SH-SY5Y (cell line): ENCODE data around the gene RBFOX1.

ENCODE experiments used
- GATA2 ChIP-seq: IDR thresholded peaks from 2 replicates; pipeline ENCODE4 v1.6.1; 2011; ENCODE audit warnings: mild to moderate bottlenecking, low read depth, low read length
- GATA3 ChIP-seq: IDR thresholded peaks from 2 replicates; pipeline ENCODE4 v1.6.1; 2011; ENCODE audit warnings: low read depth, mild to moderate bottlenecking, low read length, moderate library complexity

RBFOX1 gene

DNA sequence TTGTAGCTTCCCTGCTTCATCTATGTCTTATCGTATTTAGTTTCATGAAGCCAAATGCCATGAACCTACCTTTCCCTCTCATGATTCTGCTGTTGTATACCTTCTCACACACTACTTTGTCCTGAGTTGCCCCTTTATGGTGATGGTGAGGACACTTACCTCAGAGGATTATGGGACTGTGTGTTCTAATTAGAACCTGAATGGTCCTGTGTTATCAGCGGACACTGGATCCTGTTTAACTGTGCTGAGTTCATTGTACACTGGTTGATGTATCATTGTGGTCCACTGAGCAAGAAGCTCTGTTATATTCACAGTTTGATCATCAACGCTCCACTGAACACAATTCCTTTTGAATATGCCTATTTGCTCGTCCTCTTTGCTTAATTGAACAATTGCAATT lies 343.0 kb downstream of the RBFOX1 start:
- TF ChIP-seq GATA3 (no peak), GATA2 (no peak)

DNA sequence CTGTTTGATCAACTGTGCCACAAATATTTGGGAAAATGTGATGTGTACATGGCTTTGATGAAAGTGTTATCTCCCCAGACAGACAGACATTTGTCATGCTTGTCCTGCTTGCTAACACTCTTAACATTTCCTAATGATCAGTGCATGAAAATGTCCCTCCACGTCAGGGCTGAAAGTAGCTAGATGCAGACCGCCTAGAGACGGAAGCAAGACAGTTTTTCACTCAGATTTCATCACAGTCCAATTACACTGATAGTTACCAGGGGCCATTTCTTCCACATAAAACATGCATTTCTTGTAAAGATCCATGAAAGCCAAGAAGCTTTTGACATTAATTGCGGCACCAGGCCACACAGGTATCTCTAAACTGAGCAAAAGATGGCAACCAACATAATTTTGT lies 347.7 kb downstream of the RBFOX1 start:
- no peak for TF ChIP-seq GATA2
- no peak for TF ChIP-seq GATA3

DNA sequence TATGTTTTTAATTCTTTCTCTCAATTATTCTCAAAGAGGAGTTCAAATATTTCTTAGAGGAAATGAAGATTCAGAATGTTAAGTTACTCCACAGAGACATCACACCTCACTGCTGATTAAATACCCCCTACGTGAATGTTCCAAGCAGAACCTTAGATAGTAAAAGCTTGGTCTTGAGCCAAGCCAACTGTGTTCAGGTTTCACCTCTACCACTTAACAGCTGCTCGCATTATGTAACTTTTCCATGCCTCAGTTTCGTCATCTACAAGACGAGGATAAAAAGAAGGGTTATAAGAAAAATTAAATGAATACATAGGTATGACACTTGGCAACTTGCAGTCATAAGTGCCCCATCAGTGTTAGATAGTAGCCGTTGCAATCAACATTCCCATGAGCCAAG lies 356.2 kb downstream of the RBFOX1 start:
- no peak for TF ChIP-seq GATA3
- no peak for TF ChIP-seq GATA2

DNA sequence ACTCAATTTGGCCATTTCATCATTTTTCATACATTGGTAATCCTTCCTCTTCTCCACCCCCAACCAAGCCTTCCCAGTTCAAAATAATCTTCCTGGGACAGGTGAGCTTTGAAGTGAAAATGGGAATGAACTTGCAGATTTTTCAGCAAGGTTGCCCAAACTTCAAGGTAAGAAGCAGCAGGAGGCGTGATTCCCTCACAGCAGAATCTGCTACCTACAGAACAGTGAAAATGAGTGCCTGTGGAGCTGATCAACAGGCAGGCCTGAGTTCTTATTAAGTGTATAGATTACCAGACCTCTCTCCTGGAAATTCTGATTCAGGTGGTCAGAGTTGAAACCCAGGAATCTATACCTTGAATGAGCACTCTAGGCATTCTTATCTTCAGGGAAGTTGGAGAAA lies 356.6 kb downstream of the RBFOX1 start:
- TF ChIP-seq GATA2 (no peak), GATA3 (no peak)

DNA sequence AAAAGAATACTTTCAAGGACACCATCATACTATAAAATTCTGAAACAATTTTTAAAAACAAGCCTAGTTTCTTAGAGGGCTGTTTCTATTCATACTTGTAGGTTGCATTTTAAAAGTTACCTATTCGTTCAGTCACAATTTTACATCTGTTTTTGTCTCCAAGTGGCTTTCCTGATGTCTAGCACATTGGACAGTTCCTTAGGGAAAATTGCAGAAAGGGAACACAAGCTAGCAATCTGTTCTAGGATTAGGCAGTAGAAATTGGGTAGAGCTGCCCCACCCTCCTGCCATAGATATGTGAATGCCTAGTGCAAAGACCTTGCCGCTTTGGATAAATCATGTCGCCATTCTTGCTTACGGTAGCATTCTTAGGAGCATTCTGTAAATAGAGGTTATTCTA lies 358.9 kb downstream of the RBFOX1 start:
- TF ChIP-seq GATA3 (no peak), GATA2 (no peak)

DNA sequence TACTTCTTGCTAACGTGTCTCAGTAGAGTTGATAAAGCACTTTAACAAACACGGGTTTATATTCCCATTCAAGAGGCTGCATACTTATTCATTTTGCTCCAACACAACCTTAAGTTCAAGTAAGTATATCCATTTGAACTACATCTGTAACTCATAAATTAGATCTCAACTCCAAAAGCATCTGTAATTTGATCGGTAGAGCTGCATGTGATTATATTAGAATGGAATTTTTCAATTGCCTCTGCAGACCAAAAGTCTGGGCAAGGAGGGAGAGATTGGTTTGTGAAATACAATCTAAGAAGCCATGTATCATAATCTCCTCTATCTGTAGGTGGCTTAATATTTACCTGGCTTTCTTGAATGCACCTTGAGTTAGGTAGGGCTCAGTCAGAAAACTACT lies 371.0 kb downstream of the RBFOX1 start:
- TF ChIP-seq GATA2, result no peak
- no peak for TF ChIP-seq GATA3

DNA sequence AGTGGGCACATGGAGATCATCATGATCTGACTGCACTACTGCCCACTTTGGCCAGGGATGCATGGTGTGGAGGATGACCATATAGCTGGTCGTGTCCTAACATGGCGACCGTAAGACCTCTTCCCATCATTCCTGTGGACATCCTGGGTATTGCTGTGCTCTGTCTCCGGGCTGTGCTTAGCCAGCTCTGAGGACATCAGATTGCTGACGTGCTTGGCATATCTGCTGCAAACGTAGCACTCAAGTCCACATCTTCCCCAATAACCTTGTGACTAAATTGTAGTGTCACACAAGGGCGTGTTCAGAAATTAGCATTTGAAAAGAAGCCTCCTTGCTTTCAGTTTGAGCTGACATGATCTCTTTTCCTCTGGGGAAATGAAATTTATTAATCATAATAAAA lies 373.2 kb downstream of the RBFOX1 start:
- no peak for TF ChIP-seq GATA3
- TF ChIP-seq GATA2, result no peak

DNA sequence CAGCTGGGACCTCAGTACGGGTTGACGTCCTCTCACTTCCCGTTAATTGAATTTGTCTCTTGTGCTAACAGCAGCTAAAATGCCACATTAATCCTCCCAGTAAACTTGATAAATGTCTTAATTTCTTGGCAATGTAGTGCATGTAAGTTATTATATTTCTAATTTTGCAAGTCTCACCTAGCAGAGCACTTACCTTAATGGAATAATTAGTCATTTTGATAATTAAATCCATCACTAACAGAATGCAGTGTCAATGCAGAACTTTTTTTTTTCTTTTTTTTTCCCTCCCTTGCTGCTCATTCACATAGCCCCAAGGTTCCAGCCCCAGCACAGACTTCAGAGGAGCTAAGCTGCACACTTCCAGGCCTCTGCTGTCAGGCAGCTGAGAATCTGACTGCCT lies 376.5 kb downstream of the RBFOX1 start:
- TF ChIP-seq GATA3 (no peak), GATA2 (no peak)

DNA sequence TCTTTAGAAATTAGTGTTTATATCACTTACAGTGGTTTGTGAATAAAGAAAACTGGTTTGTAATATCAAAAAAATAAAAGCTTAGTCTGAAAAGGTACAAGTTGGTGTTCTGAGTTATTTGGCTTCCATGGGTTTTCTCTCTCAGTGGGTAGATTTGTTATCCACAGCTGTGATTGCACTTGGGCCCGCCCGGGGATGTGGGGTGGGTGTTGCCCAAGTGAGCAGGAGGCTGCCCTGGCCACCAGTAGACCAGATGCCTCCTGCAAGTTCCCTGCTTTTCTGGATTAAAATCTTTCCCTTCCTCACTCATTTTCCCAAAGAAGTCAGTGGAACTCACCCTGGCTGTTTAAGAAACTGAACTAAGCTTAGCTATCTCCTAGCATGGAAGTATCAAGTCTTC lies 380.6 kb downstream of the RBFOX1 start:
- no peak for TF ChIP-seq GATA2
- no peak for TF ChIP-seq GATA3

DNA sequence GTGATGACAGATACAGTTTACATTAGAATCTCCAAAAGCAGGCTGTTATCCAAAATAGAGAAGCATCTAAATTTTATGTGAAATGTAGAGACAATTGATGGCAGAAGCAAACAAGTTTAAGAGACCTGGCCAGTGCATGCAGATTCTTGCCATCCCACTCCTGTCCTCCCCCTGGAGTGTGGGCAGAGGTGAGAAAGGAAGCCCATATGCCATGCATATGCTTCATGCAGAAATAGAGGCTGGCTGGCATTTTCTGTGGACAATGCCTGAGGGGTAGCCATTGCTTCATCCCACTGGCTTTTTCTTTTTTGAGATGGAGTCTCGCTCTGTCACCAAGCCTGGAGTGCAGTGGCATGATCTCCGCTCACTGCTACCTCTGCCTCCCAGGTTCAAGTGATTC lies 382.1 kb downstream of the RBFOX1 start:
- no peak for TF ChIP-seq GATA2
- no peak for TF ChIP-seq GATA3

DNA sequence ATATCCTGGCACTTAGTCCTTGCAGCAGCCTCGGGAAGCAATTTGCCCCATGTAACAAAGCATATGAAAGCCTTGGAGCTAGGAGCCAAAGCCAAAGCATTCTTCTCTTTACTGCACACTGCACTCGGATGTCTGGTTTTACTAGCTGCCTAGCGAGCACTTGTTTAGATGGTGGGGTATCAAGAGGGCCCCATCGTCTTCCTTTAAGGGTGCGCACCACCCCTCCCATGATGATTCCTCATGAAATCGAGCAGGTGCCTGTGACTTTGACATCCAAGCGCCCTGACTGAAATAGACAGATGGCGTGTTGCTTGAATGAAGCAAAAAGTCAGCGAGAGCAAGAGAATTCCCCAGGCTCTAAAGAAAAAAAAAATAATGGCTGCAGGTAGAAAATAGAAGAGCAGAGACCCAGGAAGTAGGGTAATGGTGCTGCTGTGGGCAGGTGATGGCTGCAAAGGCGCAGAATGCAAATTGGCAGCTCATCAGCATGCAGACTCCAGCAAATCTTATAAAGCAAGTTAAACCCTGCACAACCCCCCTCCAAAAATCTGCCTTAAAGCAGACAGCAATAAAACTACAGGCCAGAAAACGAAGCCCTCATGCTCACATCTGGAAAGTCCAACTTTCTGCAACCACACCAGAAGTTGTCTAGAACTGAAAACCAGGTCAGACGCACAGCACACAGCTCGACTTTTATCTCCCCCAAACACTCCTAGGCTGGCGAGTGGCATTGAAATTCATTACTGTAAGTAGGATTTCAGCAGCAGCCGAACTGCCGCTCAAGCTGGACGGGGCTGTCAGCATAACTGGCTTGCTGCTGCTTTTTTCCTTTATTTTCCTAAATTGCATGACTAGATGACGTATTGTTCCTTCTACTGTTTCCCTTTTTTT lies 384.3 kb downstream of the RBFOX1 start:
- TF ChIP-seq GATA2 (no peak), GATA3 (no peak)

DNA sequence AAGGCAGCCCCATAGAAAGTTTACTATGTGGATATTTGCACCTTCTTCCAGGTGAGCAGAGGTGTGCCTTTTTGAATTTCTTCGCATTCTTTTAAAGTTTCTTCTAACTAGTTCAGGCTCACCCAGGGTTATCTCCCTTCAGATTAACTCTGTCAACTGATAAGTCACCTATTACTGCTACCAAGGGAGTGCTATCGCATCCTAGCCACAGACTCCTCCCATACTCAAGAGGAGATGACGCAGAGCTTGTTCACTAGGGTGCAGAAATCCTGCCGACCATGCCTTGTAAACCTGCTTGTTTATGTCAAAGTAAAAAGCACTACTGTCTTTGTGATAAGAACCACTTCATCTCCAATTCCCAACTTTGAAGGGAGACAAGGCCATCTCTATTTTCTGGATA lies 390.1 kb downstream of the RBFOX1 start:
- TF ChIP-seq GATA3 (no peak), GATA2 (no peak)

DNA sequence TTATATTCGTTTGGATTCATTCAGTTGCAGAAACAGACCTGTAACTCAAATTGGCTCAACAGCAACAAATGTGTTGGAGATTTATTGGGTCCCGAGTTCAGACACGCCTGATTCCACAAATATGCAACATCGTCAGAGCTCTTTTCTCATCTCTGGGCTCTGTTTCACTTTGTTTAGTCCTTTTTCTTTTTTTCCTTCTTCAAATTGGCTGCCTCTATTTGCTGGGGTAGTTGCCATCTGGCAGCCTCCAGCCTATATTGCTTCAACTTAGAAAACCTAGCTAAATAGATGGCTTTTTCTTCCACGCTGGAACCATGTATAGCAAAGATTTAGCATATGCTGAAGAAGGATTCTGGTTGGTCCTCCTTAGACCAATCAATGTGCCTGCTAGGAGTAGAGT lies 398.5 kb downstream of the RBFOX1 start:
- TF ChIP-seq GATA2, result no peak
- TF ChIP-seq GATA3, result no peak

DNA sequence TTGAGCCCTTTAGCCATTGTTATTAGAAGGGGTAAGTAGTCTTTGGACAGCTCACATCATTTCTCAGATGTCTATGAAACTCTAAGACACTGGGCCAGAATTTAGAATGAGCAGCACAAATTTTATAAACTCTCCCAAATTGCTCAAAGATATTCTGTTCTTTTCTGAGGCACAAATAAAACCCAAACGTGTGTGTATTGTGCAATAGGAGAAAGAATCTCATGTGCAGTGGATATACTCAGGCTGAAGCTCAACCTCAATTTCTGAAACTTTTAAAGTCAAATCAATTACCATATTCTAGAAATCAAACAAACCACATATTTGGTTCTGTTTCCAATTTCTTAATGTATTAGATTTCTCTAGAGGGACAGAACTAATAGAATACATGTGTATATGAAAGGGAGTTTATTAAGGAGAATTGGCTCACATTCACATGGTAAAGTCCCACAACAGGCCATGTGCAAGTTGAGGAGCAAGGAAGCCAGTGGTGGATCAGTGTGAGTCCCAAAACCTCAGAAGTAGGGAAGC lies 403.6 kb downstream of the RBFOX1 start:
- TF ChIP-seq GATA2, result no peak
- TF ChIP-seq GATA3, result no peak

DNA sequence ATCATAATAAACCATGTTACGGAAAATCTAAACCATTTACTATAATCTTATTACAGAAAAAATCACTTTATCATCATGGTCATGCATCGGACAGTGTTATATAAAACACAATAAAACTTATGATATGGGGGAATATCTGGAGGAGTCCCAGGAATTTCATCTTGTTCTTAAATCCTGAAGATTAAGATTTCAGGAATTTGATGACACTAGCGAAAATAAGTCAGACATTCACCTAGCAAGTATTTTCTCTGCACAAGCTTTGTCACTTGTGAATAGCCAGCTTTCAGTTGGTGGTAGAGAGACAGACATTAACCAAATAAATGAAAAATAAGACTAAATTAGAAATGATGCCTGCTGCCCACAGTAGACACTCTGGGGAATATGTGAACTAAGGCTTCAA lies 410.0 kb downstream of the RBFOX1 start:
- no peak for TF ChIP-seq GATA2
- TF ChIP-seq GATA3, result no peak

DNA sequence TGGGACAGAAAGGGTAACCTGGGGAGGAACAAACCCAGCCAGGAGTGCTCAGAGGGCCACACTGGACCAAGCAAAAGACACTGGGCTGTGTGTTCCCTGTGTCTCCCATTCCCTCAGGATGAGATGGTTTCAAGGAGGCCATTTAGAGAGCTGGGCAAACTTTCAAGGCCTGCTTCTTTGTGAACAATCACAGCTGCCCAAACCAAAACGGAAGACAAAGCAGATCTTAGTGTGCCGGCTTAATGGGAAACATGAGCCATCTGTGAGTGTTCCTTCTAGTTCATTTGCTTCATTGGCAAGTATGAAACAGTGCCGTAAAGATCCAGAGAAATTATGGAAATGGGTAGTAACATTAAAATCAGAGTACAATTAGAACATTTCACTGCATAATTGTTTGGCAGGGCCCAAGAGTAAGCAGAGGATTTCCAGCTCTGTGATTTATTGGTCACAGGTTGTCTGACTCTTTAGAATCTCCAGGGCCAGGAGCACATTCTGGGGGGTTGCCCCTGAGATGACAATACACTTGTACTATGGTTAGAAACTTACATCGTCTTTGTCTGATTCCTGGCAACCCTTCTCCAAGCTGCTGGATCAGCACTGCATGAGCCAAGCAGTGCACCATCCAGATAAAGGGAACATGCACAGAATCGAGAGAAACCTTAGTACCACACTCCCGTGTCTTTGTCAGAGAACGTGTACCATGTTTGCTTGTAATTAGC lies 412.1 kb downstream of the RBFOX1 start:
- TF ChIP-seq GATA3, result no peak
- no peak for TF ChIP-seq GATA2
